ENCODE results near the gene SDSL. TPM values are rescaled to one million over a fixed set of nuclear protein-coding genes. Genes with fewer than 3 reads are reported as not detected.

Gene SDSL
- total and polyA plus RNA-seq, 2 of the 4 experiments (the other 2 are of a cell fraction): 6.3 to 10.9 TPM

DNA sequence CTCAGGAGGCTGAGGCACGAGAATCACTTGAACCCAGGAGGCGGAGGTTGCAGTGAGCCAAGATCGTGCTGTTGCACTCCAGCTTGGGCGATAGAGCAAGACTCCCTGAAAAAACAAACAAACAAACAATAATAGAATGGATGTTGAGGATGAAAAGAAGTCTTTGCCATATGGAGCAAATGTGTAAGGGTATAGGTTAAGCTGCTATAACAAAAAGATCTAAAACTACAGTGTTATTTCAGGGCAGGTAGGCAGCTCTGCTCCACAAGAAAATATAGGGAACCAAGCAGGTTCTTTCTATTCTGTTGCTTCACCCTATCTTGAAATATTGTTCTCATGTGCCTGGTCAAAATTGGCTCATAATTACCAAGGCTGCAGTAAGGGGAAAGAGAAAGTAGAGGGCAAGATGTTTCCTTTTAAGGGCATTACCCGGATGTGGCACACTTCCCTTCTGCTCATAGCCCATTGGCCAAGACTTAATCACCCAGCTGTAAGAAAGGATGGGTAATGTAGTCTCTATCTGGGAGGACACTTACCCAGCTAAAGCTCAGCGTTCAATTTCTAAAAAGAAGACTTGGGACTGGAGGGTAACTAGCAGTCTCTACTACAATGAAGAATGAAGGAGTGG lies 23.5 kb downstream of the SDSL start:
- H2BK20ac ChIP-seq (ENCODE audit: low read depth, low read length): no peak overlapping the region
- CTCF ChIA-PET: interaction anchor here (1.0 kb wide), 1 partner anchor 16 kb away, joined by 4 read pairs; no protein-coding TSS in a partner anchor
- no peak overlapping the region for H3K4ac ChIP-seq (ENCODE audit: low read depth, low read length)
- no peak overlapping the region for H3K27ac ChIP-seq (ENCODE audit: insufficient read depth, low read length)
- H2AFZ ChIP-seq (replicated peaks; ENCODE audit: low read length, poor library complexity): no peak overlapping the region
- H4K20me1 ChIP-seq (ENCODE audit: insufficient read depth, low read length): no peaks in the 10 kb centered on the region
- H3K9me1 ChIP-seq (ENCODE audit: insufficient read depth, low read length): no peaks in the 10 kb centered on the region
- POLR2A ChIA-PET (ENCODE audit: unreplicated experiment): no interaction called here
- no peak overlapping the region for H4K8ac ChIP-seq (ENCODE audit: low read depth in 2 of 2, low read length in 2 of 2)
- no peak overlapping the region for H4K5ac ChIP-seq (ENCODE audit: low read depth, low read length)
- no peak overlapping the region for H3K14ac ChIP-seq (replicated peaks; ENCODE audit: low read depth, low read length)
- dilution Hi-C loops (cut with HindIII; ENCODE audit: low sequenced_read_pairs, unreplicated experiment): no loop called here
- no peak overlapping the region for H2BK120ac ChIP-seq (ENCODE audit: low read depth, low read length)
- no peak overlapping the region for H3K4me3 ChIP-seq (ENCODE audit: insufficient read depth, low read depth, low read length)
- H2BK5ac ChIP-seq (ENCODE audit: low read depth, low read length, poor library complexity, severe bottlenecking): no peak overlapping the region
- TF ChIP-seq NFE2L2 (IDR thresholded peaks at IDR 0.05; ENCODE audit: low read depth, low read length) (no peak), MAFK (IDR thresholded peaks at IDR 0.05; ENCODE audit: low read depth, low read length) (no peak), RCOR1 (IDR thresholded peaks at IDR 0.05; ENCODE audit: insufficient replicate concordance, low read length) (no peak), FOS (IDR thresholded peaks at IDR 0.05; ENCODE audit: low read depth, low read length) (no peak)
- H2AK5ac ChIP-seq (ENCODE audit: low read depth, low read length): no peak overlapping the region
- no peak overlapping the region for H3K9ac ChIP-seq (ENCODE audit: low read depth, low read length)
- no TSS peak for BruUV-seq (replicated peaks)
- H3K4me1 ChIP-seq (ENCODE audit: control insufficient read depth, insufficient read depth, low read length): no peaks in the 10 kb centered on the region
- no peak overlapping the region for H4K91ac ChIP-seq (ENCODE audit: insufficient read depth, low read depth, low read length)
- no peak for DNase-seq
- H3K56ac ChIP-seq (ENCODE audit: extremely low read depth, insufficient read depth, low read length): no peak overlapping the region
- no peak overlapping the region for H2AK9ac ChIP-seq (replicated peaks; ENCODE audit: low read depth, low read length, poor library complexity)
- WGBS, 2 experiments (ENCODE audit: extremely low coverage in 2 of 2, insufficient read length in 1 of 2): 60% methylated on average over 1 of the region's 6 CpGs; no CpG with 5 or more reads in 1 of the 2 experiments
- H3K18ac ChIP-seq (ENCODE audit: low read depth, low read length): no peak overlapping the region
- ATAC-seq (ENCODE audit: low read depth): no peak; the same call in 1 of the 2 replicates
- H3K23ac ChIP-seq (ENCODE audit: low read depth, low read length): no peak overlapping the region
- H3K4me2 ChIP-seq (ENCODE audit: low read depth, low read length): no peak overlapping the region
- intact Hi-C loops (cut with micrococcal nuclease): no loop called here
- no peak overlapping the region for H2BK15ac ChIP-seq (ENCODE audit: low read depth, low read length)
- in situ Hi-C loops (cut with MboI; ENCODE audit: low sequenced_read_pairs): no loop called here
- H3K9me3 ChIP-seq (ENCODE audit: control insufficient read depth, insufficient read depth, low read length): no peaks in the 10 kb centered on the region
- H3K27me3 ChIP-seq (ENCODE audit: control insufficient read depth, insufficient read depth, low read length): peaks cover 11% of the 10 kb centered on the region
- no peaks in the 10 kb centered on the region for H3K79me1 ChIP-seq (ENCODE audit: low read depth in 1 of 2, low read length in 2 of 2)
- no peaks in the 10 kb centered on the region for H3K36me3 ChIP-seq (ENCODE audit: control insufficient read depth, insufficient read depth, low read length)
